LHCN-M2 (cell line): Measurements from ENCODE around the gene MYLK2. TPM values are rescaled to one million over a fixed set of nuclear protein-coding genes. Genes with fewer than 3 reads are reported as not detected.
"Not testable (repeated sequence)": the region's sequence is repeated elsewhere in the genome, so short reads cannot be mapped to it uniquely, and the experiment has no call there.

Source experiments
- DNase-seq: peaks from one replicate; pipeline ENCODE4 v3.0.0-alpha.2; 2012; ENCODE audit warnings: low read depth
- polyA plus RNA-seq: library from polyadenylated mRNA; unstranded; fragments of >200 nt; gene quantifications from one replicate; pipeline ENCODE4 v1.2.1, GENCODE V29; 2012; ENCODE audit warnings: missing spikeins
- total RNA-seq: library from RNA; depleted of rRNA; stranded (reverse); fragments of >200 nt; gene quantifications from 2 replicates; pipeline ENCODE4 v1.2.3, GENCODE V29; 2014; rRNA removed

MYLK2 gene
- 0.29 and 0.71 TPM in 2 replicates for total RNA-seq
- polyA plus RNA-seq: 0.17 TPM

GRCh38 chr20:31819083-31819784 lies at the start of gene MYLK2:
TSS of gene MYLK2 (plus strand) at chr20:31819356. CDS start at chr20:31819581, 225 bp downstream.
- no peak for DNase-seq

GRCh38 chr20:31769681-31770080 lies 49.5 kb upstream of the MYLK2 start:
- DNase-seq: no peak

GRCh38 chr20:31770243-31770642 lies 48.9 kb upstream of the MYLK2 start:
- no peak for DNase-seq

GRCh38 chr20:31774408-31774807 lies 44.7 kb upstream of the MYLK2 start:
- DNase-seq: no peak

DNA sequence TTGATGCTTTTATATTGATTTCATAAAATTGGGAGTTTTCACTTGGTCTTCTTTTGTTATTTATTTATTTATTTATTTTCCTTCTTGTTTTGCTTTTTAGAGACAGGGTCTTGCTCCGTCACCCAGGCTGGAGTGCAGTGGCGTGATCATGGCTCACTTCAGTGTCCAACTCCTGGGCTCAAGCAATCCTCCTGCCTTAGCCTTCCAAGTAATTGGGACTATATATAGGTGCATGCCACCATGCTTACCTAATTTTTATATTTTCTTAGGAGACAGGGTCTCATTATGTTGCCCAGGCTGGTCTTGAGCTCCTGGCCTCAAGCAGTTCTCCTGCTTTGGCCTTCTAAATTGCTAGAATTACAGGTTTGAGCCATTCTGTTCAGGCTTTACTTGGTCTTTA lies 38.3 kb upstream of the MYLK2 start:
- no peak for DNase-seq

- peak; percentile 39 for DNase-seq
These were observed 37.2 kb upstream of the MYLK2 start for GRCh38 chr20:31781945-31782344.

DNA sequence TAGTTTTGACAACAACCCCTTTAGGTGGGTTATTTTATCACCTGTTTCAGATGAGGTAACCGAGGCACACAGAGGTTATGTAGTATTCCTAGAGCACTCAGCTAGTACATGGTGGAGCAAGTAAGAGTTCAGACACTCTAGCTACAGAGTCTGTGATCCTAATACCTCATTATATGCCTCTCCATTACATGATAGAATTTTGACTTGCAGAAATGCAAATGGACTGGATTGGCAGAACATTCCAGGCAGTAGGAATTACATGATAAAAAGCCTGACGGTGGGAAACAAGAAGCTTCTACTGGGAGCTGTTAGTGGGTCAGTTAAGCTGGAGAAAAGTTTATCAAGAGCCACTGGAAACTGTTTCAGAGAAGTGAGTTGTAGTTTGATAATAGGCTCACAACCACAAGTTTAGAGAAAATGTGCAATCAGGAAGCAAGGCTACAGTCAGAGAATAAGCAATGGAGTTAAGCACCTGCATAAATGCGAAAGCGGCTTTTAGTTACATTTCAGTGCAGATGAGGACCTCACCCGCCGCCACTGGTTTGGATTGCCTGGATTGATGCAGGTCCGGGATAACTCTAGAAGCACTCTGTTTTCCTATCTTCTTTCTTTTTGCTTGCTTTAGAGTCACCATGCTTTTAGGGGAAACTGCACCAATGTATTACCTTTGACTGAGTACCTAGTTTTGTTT lies 34.7 kb upstream of the MYLK2 start:
- no peak for DNase-seq

- DNase-seq: no peak
These were observed 34.1 kb upstream of the MYLK2 start for GRCh38 chr20:31785089-31785488.

- DNase-seq: peak; percentile 76
These were observed 30.6 kb upstream of the MYLK2 start for GRCh38 chr20:31788578-31788977.

- no peak for DNase-seq
These were observed 28.8 kb upstream of the MYLK2 start for GRCh38 chr20:31790401-31790800.

GRCh38 chr20:31797364-31797763 lies 21.8 kb upstream of the MYLK2 start:
- DNase-seq: no peak

GRCh38 chr20:31801508-31801907 lies 17.6 kb upstream of the MYLK2 start:
- no peak for DNase-seq

DNA sequence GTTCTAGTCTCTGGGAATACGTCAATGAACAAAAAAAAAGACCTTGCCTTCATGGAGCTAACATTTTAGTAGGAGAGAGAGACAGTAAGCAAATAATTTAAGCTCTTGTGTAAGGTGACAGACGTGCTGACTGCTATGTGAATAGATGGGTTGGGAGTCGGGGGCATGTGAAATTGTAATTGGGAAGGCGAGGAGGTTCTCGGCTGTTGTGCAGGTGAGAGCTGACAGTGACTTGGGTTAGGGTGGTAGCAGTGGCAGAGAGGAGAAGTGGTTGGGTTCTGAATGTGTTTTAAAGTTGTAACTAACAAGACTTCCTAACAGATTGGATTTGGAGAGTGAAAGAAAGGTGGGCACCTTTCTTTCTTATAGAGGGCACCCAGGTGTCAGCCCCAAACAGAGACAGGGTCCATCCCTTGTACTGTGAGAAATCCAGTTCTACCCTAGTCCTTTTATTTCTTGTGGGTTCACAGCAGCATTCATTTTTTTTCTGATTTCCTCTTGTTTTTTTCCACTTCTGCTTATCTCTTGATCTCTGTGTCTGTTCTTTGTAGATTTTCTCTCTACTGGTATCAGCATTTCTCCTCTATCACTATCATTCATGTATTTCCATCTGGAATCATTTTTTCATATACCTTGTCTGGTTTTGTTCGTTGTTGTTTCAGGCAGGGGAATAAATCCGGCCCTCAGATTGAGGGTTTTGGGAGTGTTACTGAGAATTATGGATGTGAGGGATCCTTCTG lies 15.4 kb upstream of the MYLK2 start:
- DNase-seq: no peak

GRCh38 chr20:31806564-31807355 lies 12.4 kb upstream of the MYLK2 start:
- DNase-seq: no peak

- no peak for DNase-seq
These were observed 10.7 kb upstream of the MYLK2 start for GRCh38 chr20:31808481-31808880.

GRCh38 chr20:31809661-31810060 lies 9.5 kb upstream of the MYLK2 start:
- peak; percentile 49 for DNase-seq

GRCh38 chr20:31811198-31811597 lies 8.0 kb upstream of the MYLK2 start:
- DNase-seq: no peak

DNA sequence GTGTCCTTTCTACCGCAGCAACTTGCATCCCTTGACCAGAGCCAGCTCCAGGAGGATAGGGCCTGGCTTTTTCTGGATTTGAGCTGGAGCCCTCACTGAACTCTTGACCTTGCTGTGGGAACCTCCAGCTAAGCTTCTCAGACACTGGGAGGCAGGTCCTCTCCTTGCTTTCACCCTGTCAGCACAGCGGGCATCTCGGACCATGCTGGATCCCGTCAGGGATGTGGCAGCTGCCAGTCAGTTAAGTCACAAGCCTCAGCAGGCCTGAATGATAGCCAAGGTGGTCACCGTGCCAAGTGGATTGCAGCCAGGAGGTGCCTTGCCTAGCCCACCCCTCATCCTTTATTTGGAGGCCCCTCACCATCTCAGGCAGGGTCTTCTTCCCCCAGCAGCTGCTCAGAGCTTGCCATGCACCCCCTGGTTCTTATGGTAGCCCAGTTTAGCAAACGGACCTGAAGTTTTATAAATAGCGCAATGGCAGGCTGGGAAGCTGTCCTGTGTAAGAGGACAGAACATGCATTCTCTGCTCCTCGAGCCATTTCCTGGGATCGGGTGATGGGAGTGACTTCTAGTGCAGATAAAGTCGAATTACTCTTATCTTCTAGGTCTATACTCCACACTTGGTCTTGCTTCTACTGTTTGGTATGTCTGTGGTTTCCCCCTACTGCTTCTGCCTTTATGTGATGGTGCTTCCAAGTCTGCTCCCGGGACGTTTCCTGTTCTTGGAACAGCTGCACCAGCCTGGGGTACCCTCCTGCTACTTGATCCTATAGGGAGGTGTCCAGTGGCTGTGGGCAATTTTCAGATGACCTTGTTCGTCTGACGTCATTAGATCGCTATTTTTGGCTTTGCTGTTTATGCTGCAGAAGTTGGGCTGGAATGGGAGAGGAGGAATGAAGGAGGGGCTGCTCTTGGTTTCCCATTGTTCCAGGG lies 7.1 kb upstream of the MYLK2 start:
- peak; percentile 99 for DNase-seq

- no peak for DNase-seq
These were observed 5.5 kb upstream of the MYLK2 start for GRCh38 chr20:31813611-31814010.

- DNase-seq: not testable (repeated sequence)
These were observed 5.0 kb upstream of the MYLK2 start for GRCh38 chr20:31814142-31814541.
